HG02759 (cell line): ENCODE measurements around the gene EBNA1BP2.
"Not testable (repeated sequence)": the region's sequence is repeated elsewhere in the genome, so short reads cannot be mapped to it uniquely, and the experiment has no call there.

Source experiments
- ATAC-seq: cut with Tn5 transposase; IDR thresholded peaks from one replicate; pipeline ENCODE4 v1.9.1; 2021; ENCODE audit warnings: mild to moderate bottlenecking, moderate library complexity; ENCODE audit not compliant: unreplicated experiment

EBNA1BP2 gene

GRCh38 chr1:43174873-43175272 lies 2.8 kb upstream of the EBNA1BP2 start:
- ATAC-seq: no peak

- peak; percentile 42 for ATAC-seq
These were observed 460 bp upstream of the EBNA1BP2 start for GRCh38 chr1:43172527-43172972.

- ATAC-seq: no peak
These were observed 696 bp downstream of the EBNA1BP2 start for GRCh38 chr1:43171312-43171875.

- no peak for ATAC-seq
These were observed 6.3 kb downstream of the EBNA1BP2 start for GRCh38 chr1:43165765-43166164.

GRCh38 chr1:43165162-43165561 lies 6.9 kb downstream of the EBNA1BP2 start:
- ATAC-seq: no peak

GRCh38 chr1:43156026-43156425 lies 16.1 kb downstream of the EBNA1BP2 start:
- no peak for ATAC-seq

- no peak for ATAC-seq
These were observed 18.6 kb downstream of the EBNA1BP2 start for GRCh38 chr1:43153443-43153842.

- ATAC-seq: no peak
These were observed 19.2 kb downstream of the EBNA1BP2 start for GRCh38 chr1:43152866-43153265.

- ATAC-seq: no peak
These were observed 22.2 kb downstream of the EBNA1BP2 start for GRCh38 chr1:43149889-43150288.

GRCh38 chr1:43147625-43148327 lies 24.3 kb downstream of the EBNA1BP2 start:
- no peak for ATAC-seq

- ATAC-seq: no peak
These were observed 27.9 kb downstream of the EBNA1BP2 start for GRCh38 chr1:43144237-43144636.

GRCh38 chr1:43143441-43143888 lies 28.6 kb downstream of the EBNA1BP2 start:
- no peak for ATAC-seq

- ATAC-seq: no peak
These were observed 31.5 kb downstream of the EBNA1BP2 start for GRCh38 chr1:43140583-43140982.

- ATAC-seq: no peak
These were observed 32.1 kb downstream of the EBNA1BP2 start for GRCh38 chr1:43140010-43140409.

- ATAC-seq: not testable (repeated sequence)
These were observed 32.8 kb downstream of the EBNA1BP2 start for GRCh38 chr1:43139295-43139694.

- ATAC-seq: no peak
These were observed 34.5 kb downstream of the EBNA1BP2 start for GRCh38 chr1:43137445-43138052.

- ATAC-seq: no peak
These were observed 36.0 kb downstream of the EBNA1BP2 start for GRCh38 chr1:43135857-43136781.

GRCh38 chr1:43134640-43135039 lies 37.5 kb downstream of the EBNA1BP2 start:
- no peak for ATAC-seq

GRCh38 chr1:43134068-43134467 lies 38.0 kb downstream of the EBNA1BP2 start:
- no peak for ATAC-seq

GRCh38 chr1:43129426-43129825 lies 42.7 kb downstream of the EBNA1BP2 start:
- no peak for ATAC-seq

- ATAC-seq: no peak
These were observed 43.3 kb downstream of the EBNA1BP2 start for GRCh38 chr1:43128816-43129215.
